ENCODE measurements around the gene MTHFR.

DNA sequence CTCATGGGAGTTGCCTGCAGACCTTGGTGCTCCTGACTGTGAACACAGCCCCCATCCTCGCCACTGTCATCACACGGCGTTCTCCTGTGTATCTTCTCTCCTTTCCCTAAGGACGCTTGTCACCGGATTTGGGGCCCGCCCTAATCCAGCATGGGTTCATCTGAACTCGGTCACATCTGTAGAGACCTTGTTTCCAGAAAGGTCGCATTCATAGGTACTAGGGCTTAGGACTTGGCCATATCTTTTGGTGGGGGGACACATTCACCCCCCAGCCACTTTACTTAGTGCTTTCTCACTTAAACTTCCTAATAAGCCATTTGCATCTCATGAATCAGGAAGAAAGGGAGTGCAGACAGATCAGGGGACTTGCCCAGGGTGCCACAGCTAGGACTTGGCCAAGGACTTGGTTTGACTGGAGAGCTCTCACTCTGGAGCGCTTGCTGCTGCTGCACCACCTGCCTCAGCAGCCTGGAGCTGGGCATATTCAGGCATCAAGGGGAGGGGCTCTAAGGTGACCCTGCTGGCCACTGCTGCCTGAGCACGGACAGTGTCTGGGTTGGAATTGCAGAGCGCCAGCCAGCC, 32.1 kb upstream of the MTHFR start:
- TF ChIP-seq, protein P1, sequence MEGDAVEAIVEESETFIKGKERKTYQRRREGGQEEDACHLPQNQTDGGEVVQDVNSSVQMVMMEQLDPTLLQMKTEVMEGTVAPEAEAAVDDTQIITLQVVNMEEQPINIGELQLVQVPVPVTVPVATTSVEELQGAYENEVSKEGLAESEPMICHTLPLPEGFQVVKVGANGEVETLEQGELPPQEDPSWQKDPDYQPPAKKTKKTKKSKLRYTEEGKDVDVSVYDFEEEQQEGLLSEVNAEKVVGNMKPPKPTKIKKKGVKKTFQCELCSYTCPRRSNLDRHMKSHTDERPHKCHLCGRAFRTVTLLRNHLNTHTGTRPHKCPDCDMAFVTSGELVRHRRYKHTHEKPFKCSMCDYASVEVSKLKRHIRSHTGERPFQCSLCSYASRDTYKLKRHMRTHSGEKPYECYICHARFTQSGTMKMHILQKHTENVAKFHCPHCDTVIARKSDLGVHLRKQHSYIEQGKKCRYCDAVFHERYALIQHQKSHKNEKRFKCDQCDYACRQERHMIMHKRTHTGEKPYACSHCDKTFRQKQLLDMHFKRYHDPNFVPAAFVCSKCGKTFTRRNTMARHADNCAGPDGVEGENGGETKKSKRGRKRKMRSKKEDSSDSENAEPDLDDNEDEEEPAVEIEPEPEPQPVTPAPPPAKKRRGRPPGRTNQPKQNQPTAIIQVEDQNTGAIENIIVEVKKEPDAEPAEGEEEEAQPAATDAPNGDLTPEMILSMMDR (conservative IDR thresholded peaks at IDR 0.05): no peak
- no peak for TF ChIP-seq EZH2 (IDR thresholded peaks at IDR 0.05; ENCODE audit: low read depth)

Data from PC-9 (cell line).